Caco-2 (cell line): ENCODE data around the gene TTYH1. TPM values are rescaled to one million over a fixed set of nuclear protein-coding genes. Genes with fewer than 3 reads are reported as not detected.
A peak's percentile ranks its signal among the peaks of the same experiment; 100 is the strongest.
"Not testable (repeated sequence)": the region's sequence is repeated elsewhere in the genome, so short reads cannot be mapped to it uniquely, and the experiment has no call there.

ENCODE experiments used
- Bru-seq: library from RNA; stranded (reverse); fragments of 400-500 nt; gene quantifications from one replicate; lab custom pipeline; 2021; lab: Mats Ljungman, UMichigan
- BruChase-seq, 2 experiments: library from RNA; stranded (reverse); fragments of 400-500 nt; gene quantifications; one replicate each; lab custom pipeline; 2021; lab: Mats Ljungman, UMichigan
- BruUV-seq: library from RNA; stranded (reverse); fragments of 400-500 nt; replicated peaks from 2 replicates; lab custom pipeline; 2021; lab: Mats Ljungman, UMichigan
- CTCF ChIA-PET: fragments of 300-600 bp; sonication (Branson Sonifier 250); formaldehyde crosslinking; loops from one replicate; lab custom pipeline; 2022; ENCODE audit warnings: antibody characterized with exemption; lab: Charles Lee
- POLR2A ChIA-PET: fragments of 300-600 bp; sonication (Branson Sonifier 250); formaldehyde crosslinking; loops from one replicate; lab custom pipeline; 2022; ENCODE audit warnings: antibody characterized with exemption; lab: Charles Lee
- DNase-seq, 2 experiments: peaks; one replicate each; pipeline versions ENCODE4 v3.0.0 to v3.0.0-alpha.2; 2020 to 2022
- H3K27me3 ChIP-seq: replicated peaks from 2 replicates; pipeline ENCODE4 v1.6.0; 2011; ENCODE audit warnings: low read length; ENCODE audit not compliant: control insufficient read depth, insufficient read depth
- H3K36me3 ChIP-seq: 2 replicates; pipeline ENCODE4 v1.5.1; 2011; ENCODE audit warnings: low read length; ENCODE audit not compliant: control insufficient read depth, insufficient read depth
- H3K4me1 ChIP-seq: fragments of 250-450 bp; sonication (Bioruptor Pico); 2 replicates; pipeline ENCODE4 v1.5.1; 2020; ENCODE audit warnings: mild to moderate bottlenecking
- H3K4me3 ChIP-seq: 2 replicates; pipeline ENCODE4 v1.5.1; 2011; ENCODE audit warnings: low read depth, mild to moderate bottlenecking, control low read depth, low read length
- H3K9me3 ChIP-seq: fragments of 250-450 bp; sonication (Bioruptor Pico); 2 replicates; pipeline ENCODE4 v1.5.1; 2020; ENCODE audit warnings: mild to moderate bottlenecking, moderate library complexity
- H3K27ac Mint-ChIP-seq: one replicate; pipeline ENCODE4 v1.8.0; 2022; ENCODE audit warnings: mixed read lengths; ENCODE audit not compliant: unreplicated experiment
- H3K27me3 Mint-ChIP-seq: one replicate; pipeline ENCODE4 v1.8.0; 2022; ENCODE audit warnings: mixed read lengths; ENCODE audit not compliant: insufficient read depth, unreplicated experiment
- H3K36me3 Mint-ChIP-seq: one replicate; pipeline ENCODE4 v1.8.0; 2022; ENCODE audit warnings: mild to moderate bottlenecking, mixed read lengths; ENCODE audit not compliant: insufficient read depth, unreplicated experiment
- H3K4me1 Mint-ChIP-seq: one replicate; pipeline ENCODE4 v1.8.0; 2022; ENCODE audit warnings: low read depth, mixed read lengths; ENCODE audit not compliant: unreplicated experiment
- H3K4me3 Mint-ChIP-seq: one replicate; pipeline ENCODE4 v1.8.0; 2022; ENCODE audit warnings: mild to moderate bottlenecking, moderate library complexity, mixed read lengths; ENCODE audit not compliant: unreplicated experiment
- H3K9me3 Mint-ChIP-seq: one replicate; pipeline ENCODE4 v1.8.0; 2022; ENCODE audit warnings: mixed read lengths; ENCODE audit not compliant: unreplicated experiment
- CTCF ChIP-seq, 2 experiments: fragments of 200-600 bp in 1 of 2; IDR thresholded peaks; 1 replicate in 1 of 2; 2 replicates in 1 of 2; pipeline versions ENCODE4 v1.5.1 to v1.8.0; 2011 to 2022; ENCODE audit warnings: antibody characterized with exemption in 1 of 2, control low read depth in 1 of 2, inconsistent platforms in 1 of 2, low read depth in 1 of 2, low read length in 1 of 2, mild to moderate bottlenecking in 1 of 2, moderate library complexity in 1 of 2; ENCODE audit not compliant: insufficient read depth in 1 of 2, severe bottlenecking in 1 of 2, unreplicated experiment in 1 of 2
- intact Hi-C: fragments of 100-400 bp; cut with micrococcal nuclease; formaldehyde crosslinking; loops from one replicate; pipeline ENCODE4 v1.10.0; 2022; ENCODE audit not compliant: unreplicated experiment
- long read RNA-seq: library from polyadenylated mRNA; stranded (forward); transcript quantifications from one replicate; pipeline ENCODE4 v2.0.0, GENCODE V29; 2022
- total RNA-seq: library from RNA; stranded (reverse); gene quantifications from 2 replicates; pipeline ENCODE4 v1.2.3, GENCODE V29; 2022

TTYH1 gene
- total RNA-seq (not detected in 2 replicates), Bru-seq, nascent RNA (not detected), BruChase-seq, experiment 1, labeled RNA remaining after a 2-hour chase (percentile 4 among the genes with signal in this experiment), BruChase-seq, experiment 2, labeled RNA remaining after a 6-hour chase (not detected)
- long read RNA-seq: 0 reads

- Mint-ChIP-seq H3K4me1 (peaks cover 7% of the 10 kb centered on the region), H3K4me3 (no peak within 1 kb of the TSS), H3K36me3 (no peaks in the 10 kb centered on the region), H3K9me3 (peaks cover 44% of the 10 kb centered on the region), H3K27ac (no peak within 1 kb of the TSS), H3K27me3 (peaks cover 4% of the 10 kb centered on the region)
- DNase-seq: no peak
- POLR2A ChIA-PET: no interaction called here
- no TSS peak for BruUV-seq
- Histone ChIP-seq H3K27me3 (no peaks in the 10 kb centered on the region), H3K4me1 (peaks cover 7% of the 10 kb centered on the region), H3K9me3 (no peaks in the 10 kb centered on the region), H3K36me3 (no peaks in the 10 kb centered on the region), H3K4me3 (no peak within 1 kb of the TSS)
- intact Hi-C loops: no loop called here
- peak in 1 of 2 experiments; percentile 23 for TF ChIP-seq CTCF (IDR thresholded peaks at IDR 0.05; ENCODE audit: insufficient read depth in 1 of 2, low read depth in 1 of 2, low read length in 1 of 2, severe bottlenecking in 1 of 2, unreplicated experiment in 1 of 2)
- CTCF ChIA-PET: no interaction called here
Measured at GRCh38 chr19:54415208-54415900, at the start of gene TTYH1. TTYH1 (plus strand) TSS chr19:54415464; CDS start chr19:54415553, 89 bp downstream.

DNA sequence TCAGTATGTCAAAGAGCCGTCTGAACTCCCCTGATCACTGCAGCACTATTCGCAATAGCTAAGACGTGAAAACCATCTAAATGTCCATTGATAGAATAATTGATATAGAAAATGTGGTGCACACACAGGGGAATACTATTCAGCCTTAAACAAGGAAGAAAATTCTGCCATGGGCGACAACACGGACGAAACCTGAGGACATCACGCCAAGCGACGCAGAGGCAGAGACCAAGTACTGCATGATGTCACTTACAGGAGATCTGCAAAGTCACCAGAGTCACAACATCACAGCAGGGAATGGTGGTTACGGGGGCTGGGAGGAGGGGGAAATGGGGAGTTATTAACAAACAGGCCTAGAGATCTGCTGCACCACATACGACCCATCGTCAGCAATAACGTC, 49.5 kb upstream of the TTYH1 start:
- intact Hi-C loops, BruUV-seq: not testable (repeated sequence)

DNA sequence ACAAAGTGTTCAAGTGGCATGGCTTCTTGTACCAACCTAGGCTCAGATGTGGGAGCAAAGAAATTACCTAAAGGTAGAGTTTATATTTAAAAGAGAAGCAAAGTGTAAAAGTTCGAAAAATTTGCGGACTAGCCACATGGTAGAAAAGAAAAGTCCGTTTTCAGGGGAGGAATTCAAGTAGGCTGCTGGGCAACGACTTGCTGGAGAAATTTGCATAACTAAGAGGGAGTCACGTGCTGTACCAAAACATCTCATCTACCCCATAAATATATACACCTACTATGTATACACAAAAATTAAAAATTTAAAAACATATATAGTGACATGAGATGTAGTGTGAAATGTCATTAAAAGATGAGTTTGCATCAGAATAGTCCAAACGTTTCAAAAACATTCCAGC, 48.5 kb upstream of the TTYH1 start:
- POLR2A ChIA-PET: no interaction called here
- Histone ChIP-seq H3K4me3 (no peak overlapping the region), H3K36me3 (no peaks in the 10 kb centered on the region), H3K4me1 (no peaks in the 10 kb centered on the region), H3K27me3 (no peaks in the 10 kb centered on the region), H3K9me3 (no peaks in the 10 kb centered on the region)
- Mint-ChIP-seq H3K27ac (no peak overlapping the region), H3K27me3 (peaks cover 12% of the 10 kb centered on the region), H3K36me3 (no peaks in the 10 kb centered on the region), H3K4me1 (no peaks in the 10 kb centered on the region), H3K4me3 (no peak overlapping the region), H3K9me3 (peaks cover 5% of the 10 kb centered on the region)
- no peak for TF ChIP-seq CTCF (IDR thresholded peaks at IDR 0.05; ENCODE audit: insufficient read depth in 1 of 2, low read depth in 1 of 2, low read length in 1 of 2, severe bottlenecking in 1 of 2, unreplicated experiment in 1 of 2)
- CTCF ChIA-PET: no interaction called here
- no peak for DNase-seq
- intact Hi-C loops: no loop called here
- BruUV-seq: no TSS peak

More for the DNA sequence above, 49.5 kb upstream of the TTYH1 start:
- H3K27me3 ChIP-seq, H3K27ac Mint-ChIP-seq, H3K4me1 Mint-ChIP-seq, H3K4me3 Mint-ChIP-seq, H3K4me3 ChIP-seq, H3K9me3 Mint-ChIP-seq, CTCF ChIA-PET, H3K9me3 ChIP-seq, DNase-seq, POLR2A ChIA-PET, H3K36me3 Mint-ChIP-seq, H3K36me3 ChIP-seq, H3K4me1 ChIP-seq, H3K27me3 Mint-ChIP-seq: not testable (repeated sequence)
